ENCODE data around the gene SPAG9.

DNA sequence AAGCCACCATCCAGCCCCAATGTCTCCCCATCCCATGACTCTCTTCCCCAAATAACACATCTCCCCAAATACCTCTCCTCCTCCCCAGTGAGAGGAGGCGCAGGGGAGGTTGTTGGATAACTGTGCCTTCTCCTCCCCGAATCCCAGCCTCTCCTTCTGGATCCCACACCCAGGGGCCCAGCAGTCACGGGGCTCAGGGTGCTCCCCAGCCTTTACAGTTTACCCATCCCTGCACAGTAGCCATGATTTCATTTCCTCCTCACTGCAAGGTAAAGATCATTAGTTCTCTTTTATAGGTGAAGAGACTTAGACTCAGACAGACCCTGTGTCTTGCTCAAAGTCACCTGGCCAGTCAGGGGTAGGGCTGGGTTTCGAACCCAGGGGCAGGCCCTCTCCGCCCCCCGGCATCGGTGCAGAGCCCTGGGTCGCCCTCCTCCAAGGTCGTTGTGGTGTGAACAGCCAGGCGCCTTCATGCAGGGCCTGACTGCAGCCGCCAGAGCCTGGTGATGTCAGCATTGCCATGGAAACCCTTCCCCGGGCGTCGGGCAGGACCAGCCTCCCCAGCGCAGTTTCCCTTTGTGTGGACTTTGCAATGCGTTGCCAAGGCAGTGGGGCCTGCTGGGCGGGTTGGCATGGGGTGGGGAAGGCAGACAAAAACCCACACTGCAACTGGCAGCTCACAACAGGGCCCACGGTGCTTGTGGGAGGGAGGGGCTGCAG lies 201.2 kb downstream of the SPAG9 start:
- TF ChIP-seq POLR2A (IDR thresholded peaks at IDR 0.05) = peak in 1 of 2 donors; percentile 17
- TF ChIP-seq, protein P1, sequence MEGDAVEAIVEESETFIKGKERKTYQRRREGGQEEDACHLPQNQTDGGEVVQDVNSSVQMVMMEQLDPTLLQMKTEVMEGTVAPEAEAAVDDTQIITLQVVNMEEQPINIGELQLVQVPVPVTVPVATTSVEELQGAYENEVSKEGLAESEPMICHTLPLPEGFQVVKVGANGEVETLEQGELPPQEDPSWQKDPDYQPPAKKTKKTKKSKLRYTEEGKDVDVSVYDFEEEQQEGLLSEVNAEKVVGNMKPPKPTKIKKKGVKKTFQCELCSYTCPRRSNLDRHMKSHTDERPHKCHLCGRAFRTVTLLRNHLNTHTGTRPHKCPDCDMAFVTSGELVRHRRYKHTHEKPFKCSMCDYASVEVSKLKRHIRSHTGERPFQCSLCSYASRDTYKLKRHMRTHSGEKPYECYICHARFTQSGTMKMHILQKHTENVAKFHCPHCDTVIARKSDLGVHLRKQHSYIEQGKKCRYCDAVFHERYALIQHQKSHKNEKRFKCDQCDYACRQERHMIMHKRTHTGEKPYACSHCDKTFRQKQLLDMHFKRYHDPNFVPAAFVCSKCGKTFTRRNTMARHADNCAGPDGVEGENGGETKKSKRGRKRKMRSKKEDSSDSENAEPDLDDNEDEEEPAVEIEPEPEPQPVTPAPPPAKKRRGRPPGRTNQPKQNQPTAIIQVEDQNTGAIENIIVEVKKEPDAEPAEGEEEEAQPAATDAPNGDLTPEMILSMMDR (IDR thresholded peaks at IDR 0.05) = no peak
